Lower leg skin (tissue), 4 donors: ENCODE data around the gene CREB1. TPM values are rescaled to one million over a fixed set of nuclear protein-coding genes. Genes with fewer than 3 reads are reported as not detected.

ENCODE experiments used
- DNase-seq, 2 donors: peaks; one replicate each; pipeline ENCODE4 v3.0.0-alpha.2; 2019; ENCODE audit warnings: low spot score in 2 of 2
- H3K4me3 ChIP-seq: fragments of 200-600 bp; sonication (generic); 2 replicates; pipeline ENCODE4 v1.5.1; 2017; ENCODE audit warnings: mild to moderate bottlenecking, low read depth; ENCODE audit not compliant: poor library complexity, severe bottlenecking
- POLR2A ChIP-seq, 2 donors: fragments of 450-650 bp; IDR thresholded peaks; one replicate each; pipeline ENCODE4 v1.6.1; 2016 to 2017; ENCODE audit warnings: antibody characterized with exemption in 2 of 2, mild to moderate bottlenecking in 1 of 2, moderate library complexity in 1 of 2
- WGBS, 2 donors: methylation state at CpG; one replicate each; pipeline ENCODE4 v1.1.5; 2018; 5-methylcytosine and 5-hydroxymethylcytosine counted together
- intact Hi-C: fragments of 100-400 bp; cut with DNase I; formaldehyde crosslinking; loops from one replicate; pipeline ENCODE4 v1.15.0; 2023; ENCODE audit warnings: low total_unique reads
- total RNA-seq, 4 donors: library from RNA; depleted of rRNA; stranded (reverse); fragments of >200 nt; gene quantifications; one replicate each; pipeline ENCODE4 v1.1.0, GENCODE V29; 2016
- TF ChIP-seq, protein P1 (sequence below), 3 donors: fragments of 450-650 bp; IDR thresholded peaks; one replicate each; pipeline ENCODE4 v1.5.1; 2016; ENCODE audit warnings: antibody characterized with exemption in 3 of 3, mild to moderate bottlenecking in 3 of 3, moderate library complexity in 2 of 3

The CREB1 gene
- total RNA-seq, 4 donors from 2014 or later = 31.9 to 73.0 (median 46.9) TPM

DNA sequence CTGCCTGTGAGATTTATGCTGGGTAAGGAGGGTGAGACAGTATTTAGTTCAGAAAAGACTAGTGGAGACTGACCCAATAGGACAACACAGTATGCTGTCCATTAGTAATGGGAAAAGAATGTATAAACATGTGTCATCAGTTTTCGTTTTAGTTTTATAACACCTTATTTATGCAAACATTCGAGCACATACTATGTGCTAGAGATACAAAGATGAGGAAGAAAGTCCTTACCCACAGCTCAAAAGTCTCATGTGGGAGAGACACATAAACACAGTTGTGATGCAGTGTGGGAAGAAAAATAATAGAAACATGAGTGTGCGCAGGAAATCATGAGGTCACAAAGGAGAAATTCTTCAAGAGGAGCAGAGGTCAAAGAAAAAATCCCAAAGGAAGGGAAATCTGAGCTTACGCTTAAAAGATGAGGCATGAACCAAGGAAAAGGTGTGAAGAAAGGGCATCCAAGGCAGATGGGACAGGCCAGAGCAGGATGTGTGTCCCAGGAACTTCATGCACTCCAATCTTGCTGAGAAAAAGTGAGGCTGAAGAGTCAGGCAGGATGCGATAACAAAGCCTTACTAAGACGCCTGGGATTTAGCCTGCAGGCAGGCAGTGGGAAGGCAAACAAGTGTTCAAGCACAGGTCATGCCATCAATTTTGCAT is 87.4 kb downstream of the CREB1 start:
- TF ChIP-seq POLR2A (IDR thresholded peaks at IDR 0.05) = no peak
- TF ChIP-seq, protein P1, sequence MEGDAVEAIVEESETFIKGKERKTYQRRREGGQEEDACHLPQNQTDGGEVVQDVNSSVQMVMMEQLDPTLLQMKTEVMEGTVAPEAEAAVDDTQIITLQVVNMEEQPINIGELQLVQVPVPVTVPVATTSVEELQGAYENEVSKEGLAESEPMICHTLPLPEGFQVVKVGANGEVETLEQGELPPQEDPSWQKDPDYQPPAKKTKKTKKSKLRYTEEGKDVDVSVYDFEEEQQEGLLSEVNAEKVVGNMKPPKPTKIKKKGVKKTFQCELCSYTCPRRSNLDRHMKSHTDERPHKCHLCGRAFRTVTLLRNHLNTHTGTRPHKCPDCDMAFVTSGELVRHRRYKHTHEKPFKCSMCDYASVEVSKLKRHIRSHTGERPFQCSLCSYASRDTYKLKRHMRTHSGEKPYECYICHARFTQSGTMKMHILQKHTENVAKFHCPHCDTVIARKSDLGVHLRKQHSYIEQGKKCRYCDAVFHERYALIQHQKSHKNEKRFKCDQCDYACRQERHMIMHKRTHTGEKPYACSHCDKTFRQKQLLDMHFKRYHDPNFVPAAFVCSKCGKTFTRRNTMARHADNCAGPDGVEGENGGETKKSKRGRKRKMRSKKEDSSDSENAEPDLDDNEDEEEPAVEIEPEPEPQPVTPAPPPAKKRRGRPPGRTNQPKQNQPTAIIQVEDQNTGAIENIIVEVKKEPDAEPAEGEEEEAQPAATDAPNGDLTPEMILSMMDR (IDR thresholded peaks at IDR 0.05) = no peak
- DNase-seq = no peak
- intact Hi-C loops = no loop called here
- H3K4me3 ChIP-seq = no peak overlapping the region
- 75 to 77% methylated on average over 6 of the region's 6 CpGs for WGBS, 2 donors

DNA sequence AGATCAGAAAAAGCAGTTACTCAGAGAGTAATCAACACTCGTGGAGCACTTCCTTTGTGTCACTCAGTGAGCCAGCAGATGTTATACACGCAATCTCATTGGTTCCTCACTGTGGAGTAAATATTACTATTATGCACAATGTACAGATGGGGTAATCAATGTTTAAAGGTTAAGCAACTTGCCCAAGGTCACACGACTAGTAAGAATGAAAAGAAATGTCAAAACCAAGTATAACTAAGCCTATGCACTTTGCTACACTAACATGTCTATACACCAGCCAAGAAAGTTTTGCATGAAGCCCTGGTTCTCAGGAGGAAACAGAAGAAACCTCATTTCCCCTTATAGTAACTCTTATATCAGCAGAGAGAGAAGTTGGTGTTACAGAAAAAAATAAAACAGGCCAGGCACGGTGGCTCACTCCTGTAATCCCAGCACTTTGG is 90.0 kb downstream of the CREB1 start:
- DNase-seq = no peak
- intact Hi-C loops = no loop called here
- TF ChIP-seq POLR2A (IDR thresholded peaks at IDR 0.05) = no peak
- TF ChIP-seq, protein P1 (IDR thresholded peaks at IDR 0.05) = no peak
- 54 to 73% methylated on average over 4 of the region's 4 CpGs for WGBS, 2 donors
- H3K4me3 ChIP-seq = no peak overlapping the region

- H3K4me3 ChIP-seq = no peak overlapping the region
- TF ChIP-seq, protein P1 (IDR thresholded peaks at IDR 0.05) = no peak
- TF ChIP-seq POLR2A (IDR thresholded peaks at IDR 0.05) = no peak
- intact Hi-C loops = no loop called here
- WGBS, 2 donors = 83 to 87% methylated on average over 9 to 10 of the region's 10 CpGs
- no peak for DNase-seq
Observed at GRCh38 chr2:207621501-207622039, 91.8 kb downstream of the CREB1 start.

DNA sequence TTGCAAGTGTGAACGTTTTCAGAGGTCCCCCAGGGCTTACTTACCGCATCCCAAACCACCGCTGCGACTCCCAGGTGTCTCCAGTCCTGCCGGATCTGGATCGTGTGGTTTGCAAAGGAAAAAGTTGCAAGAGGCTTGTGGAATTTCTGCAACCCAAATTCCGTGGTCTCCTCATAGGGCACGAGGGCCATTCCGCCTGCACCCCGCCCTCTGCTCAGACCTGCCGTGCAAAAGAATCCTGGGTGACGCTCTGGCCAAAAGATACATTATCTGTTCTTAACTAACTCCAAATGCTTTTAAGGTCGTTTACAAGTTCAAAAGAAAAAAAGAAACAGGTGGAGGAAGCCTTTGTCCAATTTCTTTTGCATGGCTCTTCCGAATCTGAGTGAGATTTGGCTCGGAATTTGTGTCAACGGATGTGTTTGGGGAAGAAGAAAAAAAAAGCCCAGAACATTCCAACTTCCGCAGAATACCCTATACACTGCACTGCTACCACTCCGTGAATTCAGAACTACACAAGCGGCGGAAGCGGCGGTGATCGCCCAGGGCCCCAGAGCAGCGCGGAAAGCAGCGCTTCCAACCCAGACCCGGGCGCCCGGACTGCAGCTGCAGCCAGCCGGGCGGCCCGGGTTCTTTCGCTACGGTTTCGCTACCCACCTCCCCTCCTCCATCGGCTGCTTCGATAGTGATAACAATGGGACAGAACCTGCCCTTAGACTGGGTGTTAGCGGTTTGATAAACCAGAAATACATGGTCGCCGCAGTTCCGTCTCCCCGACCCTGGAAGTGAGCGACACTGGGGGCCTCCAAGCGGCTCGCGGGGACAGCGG is 94.6 kb downstream of the CREB1 start:
- DNase-seq = peak; percentile 53 to 94
- WGBS, 2 donors = 0 to 1% methylated on average over 46 to 47 of the region's 47 CpGs
- TF ChIP-seq POLR2A (IDR thresholded peaks at IDR 0.05) = peak in 1 of 2 donors; percentile 58
- TF ChIP-seq, protein P1 (IDR thresholded peaks at IDR 0.05) = no peak
- peak overlapping the region; percentile 87 for H3K4me3 ChIP-seq
- intact Hi-C loops = no loop called here

DNA sequence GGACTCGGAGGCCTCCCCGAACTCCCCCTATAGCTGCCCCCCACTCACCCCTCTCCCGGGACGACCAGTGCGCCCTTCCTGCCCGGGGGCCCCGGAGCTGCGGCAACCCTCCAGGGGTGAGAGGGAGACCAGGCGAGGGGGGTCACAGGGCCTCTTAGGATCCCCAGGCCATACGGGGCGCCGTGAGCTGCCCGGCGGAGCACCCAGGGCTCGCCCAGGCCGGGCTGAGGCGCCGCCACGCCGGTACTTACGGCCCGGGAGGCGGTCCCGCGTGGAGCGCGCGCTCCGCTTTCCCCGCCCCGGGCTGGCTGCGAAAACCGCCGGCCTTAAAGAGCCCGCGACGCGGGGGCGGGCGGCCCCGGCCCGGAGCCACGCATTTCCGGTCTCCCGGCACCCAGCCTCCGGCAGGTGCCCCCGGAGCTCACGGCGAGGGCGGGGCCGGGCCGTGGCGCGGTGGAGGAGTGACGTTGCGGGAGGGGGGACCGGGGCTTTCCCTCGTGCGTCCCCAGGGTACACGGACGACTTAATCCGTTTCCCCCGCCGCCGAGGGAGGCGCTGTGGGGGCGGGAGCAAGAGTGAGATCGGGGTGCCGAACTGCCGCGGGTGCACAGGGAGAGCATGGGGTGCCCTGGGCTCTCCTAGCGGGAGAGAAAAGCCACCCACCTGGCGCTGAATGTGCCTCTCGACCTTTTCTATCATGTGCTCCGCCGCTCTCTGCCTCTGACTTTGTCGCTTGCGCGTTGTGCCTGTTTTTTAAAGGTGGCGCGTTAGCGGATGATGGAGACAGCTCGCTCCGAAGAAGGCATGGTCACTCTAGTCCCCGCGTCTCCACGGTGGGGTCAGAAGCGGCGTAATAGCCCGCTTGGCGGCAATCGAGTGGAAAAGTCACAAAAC is 95.5 kb downstream of the CREB1 start, which contains the start of gene METTL21A:
TSS of gene METTL21A (minus strand) at position 381 of the 894 bp plus-strand sequence. CDS start 1,019 bp downstream, outside the sequence.
- H3K4me3 ChIP-seq = peak within 1 kb of the TSS; percentile 87
- DNase-seq = peak; percentile 67 to 96
- TF ChIP-seq, protein P1 (IDR thresholded peaks at IDR 0.05) = no peak
- TF ChIP-seq POLR2A (IDR thresholded peaks at IDR 0.05) = no peak
- intact Hi-C loops = no loop called here
- 0 to 1% methylated on average over 40 to 56 of the region's 92 CpGs for WGBS, 2 donors
